Cardiac septum (tissue), 1 donor: ENCODE data around the gene TTF2. TPM values are rescaled to one million over a fixed set of nuclear protein-coding genes. Genes with fewer than 3 reads are reported as not detected.

Experiments used
- DNase-seq: peaks from one replicate; pipeline ENCODE4 v3.0.0-alpha.2; 2020; ENCODE audit warnings: low spot score
- intact Hi-C: fragments of 100-400 bp; cut with DNase I; formaldehyde crosslinking; loops from one replicate; pipeline ENCODE4 v1.14.0; 2022
- long read RNA-seq: library from polyadenylated mRNA; unstranded; transcript quantifications from one replicate; pipeline ENCODE4 v2.0.0, GENCODE V29; 2021
- total RNA-seq: library from RNA; stranded (reverse); fragmentation: NEBNext Ultra II Directional; extraction: Animal tissue kit (Norgen Biotek cat#: 25700); gene quantifications from one replicate; pipeline ENCODE4 v1.2.1, GENCODE V29; 2021
- donor health status: DM: no; HTN: no; CAD: no.

TTF2 gene
- total RNA-seq: 9.4 TPM
- long read RNA-seq, full-length matches to known transcripts: 1 of 12 reads
- long read RNA-seq, partial matches to known transcripts: 4 of 12 reads
- long read RNA-seq, other reads (novel, unspliced or antisense): 7 of 12 reads

DNA sequence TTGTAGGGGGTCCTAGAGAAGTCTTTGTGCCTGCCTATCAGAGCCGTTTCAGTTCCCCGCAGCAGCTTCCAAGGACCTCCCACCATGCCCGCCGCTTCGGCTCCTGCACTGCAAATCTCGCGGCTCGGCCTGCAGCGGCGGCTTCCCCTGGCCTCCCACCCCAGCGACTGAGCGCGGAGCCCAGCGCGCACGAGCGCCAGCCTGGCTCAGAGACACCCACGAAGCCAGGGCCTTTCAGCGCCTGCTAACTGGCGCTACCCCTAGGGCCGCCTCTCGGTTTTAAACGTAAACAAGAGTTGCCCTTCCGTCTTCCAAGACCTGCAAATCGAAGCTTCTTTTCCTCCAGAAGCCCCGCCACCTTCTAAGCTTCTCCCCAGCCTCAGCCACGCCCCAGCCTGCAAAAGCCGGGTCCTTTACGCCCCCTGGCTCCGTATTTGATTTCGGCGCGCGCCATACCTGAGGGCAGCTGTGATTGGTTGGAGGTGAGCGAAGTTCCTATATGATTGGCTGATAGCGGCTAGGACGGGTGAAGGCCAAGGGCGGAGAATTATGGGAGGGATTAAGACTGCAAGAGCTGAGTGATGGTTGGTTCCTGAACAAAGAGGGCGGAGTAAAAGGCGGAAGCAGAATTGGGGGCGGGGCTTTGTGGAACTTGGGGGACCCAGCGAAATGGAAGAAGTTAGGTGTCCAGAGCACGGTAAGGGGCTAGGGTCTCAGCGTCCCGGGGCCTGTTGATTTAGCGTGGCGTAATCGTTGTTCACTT, at the start of gene TTF2:
Gene TTF2, plus strand, starts transcription at position 649 of the 763 bp plus-strand sequence. Its CDS starts 21 bp downstream, at position 670.
- DNase-seq: peak; percentile 96
- intact Hi-C loops: loop anchor here (5.0 to 10.0 kb wide), 2 partner anchors 483 to 695 kb away; no protein-coding TSS in a partner anchor

DNA sequence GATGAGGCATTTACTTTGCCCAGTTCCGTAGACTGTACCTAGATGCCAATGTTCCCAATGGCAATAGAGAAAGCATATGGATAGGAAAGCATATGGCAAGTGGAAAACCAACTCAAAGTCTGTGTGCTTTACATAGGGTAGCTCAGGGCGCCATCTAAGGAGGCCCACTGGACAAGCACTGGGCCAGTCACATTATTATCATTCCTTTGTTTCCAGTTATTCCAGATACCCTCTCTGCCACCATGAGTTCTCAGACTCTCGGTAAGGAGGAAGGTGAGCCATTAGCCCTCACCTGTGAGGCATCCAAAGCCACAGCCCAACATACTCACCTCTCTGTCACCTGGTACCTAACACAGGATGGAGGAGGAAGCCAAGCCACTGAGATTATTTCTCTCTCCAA, 48.8 kb upstream of the TTF2 start:
- intact Hi-C loops: no loop called here

GRCh38 chr1:117013309-117013858, 46.7 kb upstream of the TTF2 start:
- no peak for DNase-seq
- intact Hi-C loops: no loop called here

More for the DNA sequence above, 48.8 kb upstream of the TTF2 start:
- DNase-seq: no peak

DNA sequence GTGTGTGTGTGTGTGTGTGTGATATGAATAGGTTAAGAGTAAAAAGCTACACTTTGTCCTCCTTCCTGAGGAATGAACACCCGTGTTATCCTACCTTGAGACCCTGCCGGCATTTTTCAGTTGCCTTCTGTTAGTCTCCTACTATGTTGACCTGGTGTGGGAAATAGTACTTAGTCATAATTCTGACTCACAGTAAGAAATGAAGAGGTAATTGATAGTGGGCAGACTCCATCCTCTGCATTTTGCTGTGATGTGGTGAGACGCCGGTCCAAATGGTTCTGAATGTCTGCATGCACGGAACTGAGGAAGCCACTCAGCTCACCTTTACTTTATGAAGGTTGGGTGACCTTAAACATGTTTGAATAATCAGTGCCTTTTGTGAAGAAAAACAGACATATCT, 45.9 kb upstream of the TTF2 start:
- no peak for DNase-seq
- intact Hi-C loops: no loop called here

GRCh38 chr1:117015724-117016123, 44.4 kb upstream of the TTF2 start:
- intact Hi-C loops: no loop called here
- no peak for DNase-seq

GRCh38 chr1:117017062-117017461, 43.1 kb upstream of the TTF2 start:
- no peak for DNase-seq
- intact Hi-C loops: no loop called here

DNA sequence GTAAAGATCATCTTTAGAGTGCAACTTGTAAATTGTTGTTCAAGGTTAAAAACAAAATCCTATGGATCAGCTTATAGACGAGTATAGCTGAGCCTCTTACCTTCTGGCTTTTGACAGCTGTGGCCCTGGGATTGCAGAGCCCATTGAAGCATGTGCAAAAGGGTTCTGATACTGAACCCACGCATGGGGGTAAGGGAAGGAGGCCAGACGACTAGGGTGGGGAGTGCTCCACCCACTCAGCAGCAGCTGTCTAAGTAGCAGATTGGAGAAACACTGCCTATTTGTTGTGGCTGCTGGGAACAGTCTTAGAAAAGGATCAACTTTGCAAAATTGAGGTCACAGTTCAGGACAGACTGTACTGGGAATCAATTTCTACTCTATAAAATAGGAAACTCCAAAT, 42.5 kb upstream of the TTF2 start:
- intact Hi-C loops: no loop called here
- no peak for DNase-seq

- intact Hi-C loops: no loop called here
- no peak for DNase-seq
These were observed 39.5 kb upstream of the TTF2 start for GRCh38 chr1:117020526-117021156.

DNA sequence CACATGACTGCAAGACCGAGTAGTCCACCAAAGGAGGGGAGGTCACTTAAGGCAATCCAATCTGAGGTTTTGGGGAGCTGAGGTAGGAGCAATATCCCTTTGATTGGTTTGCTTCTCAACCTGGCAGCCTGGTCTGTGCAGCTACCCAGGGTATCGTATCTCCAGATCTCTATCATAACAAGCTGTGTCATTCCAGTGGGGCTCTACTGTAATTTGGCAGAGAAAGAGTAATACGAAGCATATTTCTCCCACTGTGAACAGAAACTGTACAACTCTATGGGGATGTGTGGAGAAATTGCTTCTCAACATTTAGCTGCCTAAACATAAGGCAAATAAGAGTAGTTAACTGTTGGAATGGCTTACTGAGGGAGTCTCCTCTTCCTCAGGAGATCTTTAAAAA, 38.0 kb upstream of the TTF2 start:
- intact Hi-C loops: no loop called here
- no peak for DNase-seq

- no peak for DNase-seq
- intact Hi-C loops: no loop called here
These were observed 34.6 kb upstream of the TTF2 start for GRCh38 chr1:117025568-117025967.

GRCh38 chr1:117026361-117026760, 33.8 kb upstream of the TTF2 start:
- intact Hi-C loops: no loop called here
- DNase-seq: no peak

DNA sequence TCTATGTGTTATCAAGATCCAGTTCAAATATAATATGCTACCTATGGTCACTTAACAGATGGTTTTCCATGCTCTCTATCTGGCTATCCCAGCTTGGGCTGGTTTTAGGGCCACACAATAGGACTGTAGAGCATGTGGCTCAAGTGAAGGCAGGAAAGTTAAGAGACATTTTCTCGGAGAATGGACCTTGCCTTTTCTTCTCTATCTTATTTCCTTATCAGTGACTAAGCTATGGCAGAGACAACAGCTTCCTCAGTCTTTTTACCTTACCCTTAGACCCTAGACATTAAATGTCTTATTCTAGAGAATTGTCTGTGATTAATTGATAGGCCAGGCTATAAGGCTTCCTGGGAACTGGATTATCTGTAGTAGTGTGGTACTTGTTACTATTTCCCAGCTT, 30.4 kb upstream of the TTF2 start:
- intact Hi-C loops: no loop called here
- no peak for DNase-seq

- intact Hi-C loops: no loop called here
- DNase-seq: no peak
These were observed 29.8 kb upstream of the TTF2 start for GRCh38 chr1:117030271-117030877.

- DNase-seq: no peak
- intact Hi-C loops: no loop called here
These were observed 27.9 kb upstream of the TTF2 start for GRCh38 chr1:117032266-117032665.

- intact Hi-C loops: no loop called here
- no peak for DNase-seq
These were observed 27.2 kb upstream of the TTF2 start for GRCh38 chr1:117032681-117033539.

GRCh38 chr1:117033772-117034171, 26.4 kb upstream of the TTF2 start:
- intact Hi-C loops: no loop called here
- no peak for DNase-seq

GRCh38 chr1:117034791-117035290, 25.3 kb upstream of the TTF2 start:
- intact Hi-C loops: no loop called here
- no peak for DNase-seq

DNA sequence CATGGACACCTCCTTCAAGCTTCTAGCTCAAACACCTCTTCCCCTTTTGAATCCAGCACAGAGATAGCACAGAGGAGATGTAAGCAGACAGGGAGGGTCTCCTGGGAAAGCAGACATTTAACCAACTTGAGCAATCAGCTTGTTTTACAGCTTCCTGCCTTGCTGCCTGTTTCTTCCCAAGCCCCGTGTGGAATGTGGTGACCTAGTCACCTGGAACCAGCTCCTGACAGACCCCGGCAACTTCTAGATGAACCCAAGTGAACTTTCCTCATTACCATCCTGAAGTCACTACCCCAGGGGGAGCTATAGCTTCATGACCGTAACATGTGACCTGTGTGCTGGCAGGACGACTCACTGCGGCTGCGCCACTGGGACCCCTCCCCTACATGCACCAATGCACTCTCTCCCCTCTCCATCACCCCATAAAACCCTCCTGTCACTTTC, 24.1 kb upstream of the TTF2 start:
- intact Hi-C loops: no loop called here
- no peak for DNase-seq

GRCh38 chr1:117037802-117038201, 22.3 kb upstream of the TTF2 start:
- DNase-seq: no peak

More at GRCh38 chr1:117037802-117038201, 22.3 kb upstream of the TTF2 start:
- intact Hi-C loops: no loop called here
